Ovary (tissue), 9 donors: Measurements from ENCODE around the gene UBB. TPM values are rescaled to one million over a fixed set of nuclear protein-coding genes. Genes with fewer than 3 reads are reported as not detected.

Experiments
- DNase-seq, 5 donors: peaks; one replicate each; pipeline ENCODE4 v3.0.0-alpha.2; 2019 to 2020
- H3K27ac ChIP-seq, 2 donors: fragments of 200-600 bp; one replicate each; pipeline versions ENCODE4 v1.5.1 to v1.8.0; 2019 to 2022
- H3K27me3 ChIP-seq: fragments of 200-600 bp; one replicate; pipeline ENCODE4 v1.8.0; 2022
- H3K36me3 ChIP-seq: fragments of 200-600 bp; sonication (generic); one replicate; pipeline ENCODE4 v1.5.1; 2019
- H3K4me1 ChIP-seq: one replicate; pipeline ENCODE4 v1.8.1; 2013; ENCODE audit warnings: mild to moderate bottlenecking, moderate library complexity; ENCODE audit not compliant: insufficient read depth
- H3K4me3 ChIP-seq: fragments of 200-600 bp; sonication (generic); one replicate; pipeline ENCODE4 v1.5.1; 2017
- H3K9me3 ChIP-seq, 2 donors: fragments of 200-600 bp in 1 of 2; sonication (generic) in 1 of 2; one replicate each; pipeline versions ENCODE4 v1.5.1 to v1.8.1; 2013 to 2019; ENCODE audit warnings: mild to moderate bottlenecking in 1 of 2, moderate library complexity in 1 of 2
- EP300 ChIP-seq: sonication (generic); formaldehyde crosslinking; IDR thresholded peaks from one replicate; pipeline ENCODE4 v1.6.1; 2017; ENCODE audit warnings: antibody characterized with exemption
- POLR2A ChIP-seq: fragments of 450-650 bp; IDR thresholded peaks from one replicate; pipeline ENCODE4 v1.6.1; 2017; ENCODE audit warnings: antibody characterized with exemption, mild to moderate bottlenecking, moderate library complexity
- WGBS, 3 donors: extraction: QIAGEN DNeasy Blood & Tissue Kit in 1 of 3; methylation state at CpG; one replicate each; pipeline versions ENCODE4 v1.1.5 to v1.1.7; 2013 to 2017; 5-methylcytosine and 5-hydroxymethylcytosine counted together
- intact Hi-C, 4 donors: fragments of 100-400 bp; cut with DNase I; formaldehyde crosslinking; loops; one replicate each; pipeline versions ENCODE4 v1.11.0 to v1.15.1; 2022 to 2023
- polyA plus RNA-seq, 2 donors: library from polyadenylated mRNA; stranded (reverse); fragments of 200-250 nt in 1 of 2; fragments of 350-450 nt in 1 of 2; fragmentation: Illumina TruSeq in 1 of 2; extraction: RNeasy Lipid Tissue Mini Kit (QIAGEN cat#74804) in 1 of 2; gene quantifications; one replicate each; pipeline ENCODE4 v1.2.3, GENCODE V29; 2013 to 2014
- total RNA-seq, 7 donors: library from RNA; depleted of rRNA in 2 of 7; stranded (reverse); fragments of >200 nt in 2 of 7; fragmentation: NEBNext Ultra II Directional in 3 of 7; extraction: Animal tissue kit (Norgen Biotek cat#: 25700) in 3 of 7; gene quantifications; one replicate each; pipeline versions ENCODE4 v1.1.0 to v1.2.4, GENCODE V29; 2016 to 2023
- TF ChIP-seq, protein P1 (sequence below), 3 donors: fragments of 450-650 bp in 2 of 3; fragments of 200-600 bp in 1 of 3; IDR thresholded peaks; one replicate each; pipeline versions ENCODE4 v1.5.1 to v1.8.0; 2016 to 2022; ENCODE audit warnings: antibody characterized with exemption in 3 of 3, mild to moderate bottlenecking in 1 of 3
- donor health status: DM: no; HTN: no; CAD: no; lungs with moderate emphysema.
- donor health status: DM: no; HTN: no; CAD: no.
- donor health status: Bipolar disorder and iron deficiency.
- donor health status: DM: yes; HTN: yes; CAD: no.
- donor health status: DM: no; HTN: no; CAD: no.
- donor health status: DM: yes; HTN: yes; CAD: no.

Gene UBB
- total and polyA plus RNA-seq, 9 donors = 445 to 1,551 (median 806) TPM

DNA sequence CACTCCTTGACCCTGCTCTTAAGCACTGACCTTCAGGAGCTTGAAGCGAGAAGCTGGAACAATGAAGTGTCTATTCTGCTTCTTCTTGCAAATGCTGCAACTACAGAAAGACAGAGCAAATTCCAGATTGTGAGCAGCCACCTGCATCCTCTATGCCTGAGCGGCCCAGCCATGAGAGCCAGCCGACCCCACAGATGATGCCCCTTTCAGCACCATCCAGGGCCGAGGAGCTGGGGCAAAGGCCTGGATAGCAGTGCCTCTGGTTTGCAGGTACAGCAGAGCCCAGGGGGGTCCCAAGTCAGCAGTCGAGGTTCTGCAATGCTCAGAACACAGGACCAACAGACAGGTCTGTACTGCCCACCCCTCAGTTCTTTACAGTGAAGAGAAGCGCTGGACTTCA lies 32.3 kb upstream of the UBB start:
- intact Hi-C loops = no loop called here
- Histone ChIP-seq H3K4me1 (peaks cover 2% of the 10 kb centered on the region), H3K36me3 (no peaks in the 10 kb centered on the region), H3K27me3 (no peaks in the 10 kb centered on the region), H3K27ac (no peak overlapping the region), H3K4me3 (no peak overlapping the region), H3K9me3 (no peaks in the 10 kb centered on the region)
- no peak for DNase-seq
- TF ChIP-seq, protein P1, sequence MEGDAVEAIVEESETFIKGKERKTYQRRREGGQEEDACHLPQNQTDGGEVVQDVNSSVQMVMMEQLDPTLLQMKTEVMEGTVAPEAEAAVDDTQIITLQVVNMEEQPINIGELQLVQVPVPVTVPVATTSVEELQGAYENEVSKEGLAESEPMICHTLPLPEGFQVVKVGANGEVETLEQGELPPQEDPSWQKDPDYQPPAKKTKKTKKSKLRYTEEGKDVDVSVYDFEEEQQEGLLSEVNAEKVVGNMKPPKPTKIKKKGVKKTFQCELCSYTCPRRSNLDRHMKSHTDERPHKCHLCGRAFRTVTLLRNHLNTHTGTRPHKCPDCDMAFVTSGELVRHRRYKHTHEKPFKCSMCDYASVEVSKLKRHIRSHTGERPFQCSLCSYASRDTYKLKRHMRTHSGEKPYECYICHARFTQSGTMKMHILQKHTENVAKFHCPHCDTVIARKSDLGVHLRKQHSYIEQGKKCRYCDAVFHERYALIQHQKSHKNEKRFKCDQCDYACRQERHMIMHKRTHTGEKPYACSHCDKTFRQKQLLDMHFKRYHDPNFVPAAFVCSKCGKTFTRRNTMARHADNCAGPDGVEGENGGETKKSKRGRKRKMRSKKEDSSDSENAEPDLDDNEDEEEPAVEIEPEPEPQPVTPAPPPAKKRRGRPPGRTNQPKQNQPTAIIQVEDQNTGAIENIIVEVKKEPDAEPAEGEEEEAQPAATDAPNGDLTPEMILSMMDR (IDR thresholded peaks at IDR 0.05) = no peak
- TF ChIP-seq POLR2A = no peak
- WGBS, 3 donors = 92 to 96% (median 92%) methylated on average over 6 of the region's 6 CpGs

DNA sequence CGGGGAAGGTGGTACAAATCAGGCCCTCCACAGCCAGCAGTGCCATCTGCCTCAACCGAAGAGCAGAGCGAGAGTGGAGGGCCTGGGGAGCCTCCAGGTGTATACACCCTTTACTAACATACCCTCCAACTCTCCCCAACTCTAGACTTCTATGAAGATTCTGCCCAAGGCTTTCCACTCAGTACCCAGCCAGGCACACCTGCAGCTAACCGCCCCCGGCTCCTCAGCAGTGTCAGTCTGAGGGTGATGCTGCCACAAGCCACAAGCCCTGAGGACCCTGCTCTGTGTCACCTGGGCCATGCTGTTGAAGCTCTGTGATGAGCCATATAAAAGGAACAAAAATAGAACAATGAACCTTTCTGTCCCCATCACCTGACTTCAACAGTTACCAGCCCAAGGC lies 31.5 kb upstream of the UBB start:
- Histone ChIP-seq H3K27ac (no peak overlapping the region), H3K27me3 (no peaks in the 10 kb centered on the region), H3K36me3 (no peaks in the 10 kb centered on the region), H3K4me1 (peaks cover 2% of the 10 kb centered on the region), H3K4me3 (no peak overlapping the region), H3K9me3 (no peaks in the 10 kb centered on the region)
- DNase-seq = no peak
- intact Hi-C loops = no loop called here
- 93 to 97% (median 96%) methylated on average over 5 of the region's 5 CpGs for WGBS, 3 donors
- no peak for TF ChIP-seq EP300
- TF ChIP-seq POLR2A = no peak
- TF ChIP-seq, protein P1 (IDR thresholded peaks at IDR 0.05) = no peak

DNA sequence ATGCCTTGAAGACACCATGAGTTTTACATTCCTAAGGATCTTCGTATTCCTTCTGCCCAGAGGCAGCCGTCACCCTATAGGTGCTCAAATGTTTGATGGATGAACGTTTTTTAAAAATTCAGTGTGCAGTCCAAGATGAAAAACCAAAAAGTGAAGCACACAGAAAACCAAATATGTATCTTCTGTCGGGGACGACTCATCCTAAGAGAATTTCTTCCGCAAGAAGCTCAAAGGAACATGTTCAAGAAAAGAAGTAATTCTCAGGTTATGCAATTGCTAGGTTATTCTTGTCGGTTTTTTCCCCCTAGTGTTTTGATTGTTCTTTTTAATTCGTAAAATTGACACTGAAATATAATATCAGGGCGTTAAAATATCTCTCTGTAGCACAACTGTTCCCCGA lies 29.1 kb upstream of the UBB start:
- Histone ChIP-seq H3K9me3 (no peaks in the 10 kb centered on the region), H3K27me3 (no peaks in the 10 kb centered on the region), H3K4me3 (peak overlapping the region; percentile 84), H3K4me1 (peaks cover 2% of the 10 kb centered on the region), H3K27ac (no peak overlapping the region), H3K36me3 (no peaks in the 10 kb centered on the region)
- intact Hi-C loops = loop anchor here in 1 of 4 donors (10.0 kb wide), 1 partner anchor 67 kb away; no protein-coding TSS in a partner anchor
- 26 to 30% (median 30%) methylated on average over 10 of the region's 10 CpGs for WGBS, 3 donors
- TF ChIP-seq, protein P1 (IDR thresholded peaks at IDR 0.05) = no peak
- TF ChIP-seq EP300 = no peak
- no peak for TF ChIP-seq POLR2A
- DNase-seq = no peak

DNA sequence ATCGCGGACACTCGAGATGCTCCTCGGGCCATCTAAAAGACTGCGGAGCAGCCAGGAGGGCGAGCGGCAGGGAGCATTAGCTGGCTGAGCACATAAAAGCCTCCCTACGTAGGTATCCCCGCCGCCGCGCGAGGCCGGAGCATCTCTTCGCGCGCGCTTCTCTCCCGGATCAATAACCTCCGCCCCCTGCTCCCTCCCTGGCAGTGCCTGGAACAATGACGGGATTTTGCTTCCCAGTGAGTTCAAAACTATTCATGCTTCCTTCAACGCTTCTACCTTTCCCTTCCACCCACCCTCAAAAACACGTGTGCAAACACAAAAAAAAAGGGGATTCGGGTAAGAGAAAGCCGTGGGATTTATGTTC lies 28.6 kb upstream of the UBB start:
- Histone ChIP-seq H3K27me3 (no peaks in the 10 kb centered on the region), H3K9me3 (no peaks in the 10 kb centered on the region), H3K27ac (no peak overlapping the region), H3K4me3 (peak overlapping the region; percentile 84), H3K36me3 (no peaks in the 10 kb centered on the region), H3K4me1 (peaks cover 2% of the 10 kb centered on the region)
- TF ChIP-seq POLR2A (no peak), EP300 (no peak)
- TF ChIP-seq, protein P1 (IDR thresholded peaks at IDR 0.05) = no peak
- DNase-seq = peak; percentile 12 to 53 (median 32)
- intact Hi-C loops = loop anchor here in 1 of 4 donors (10.0 kb wide), 1 partner anchor 67 kb away; no protein-coding TSS in a partner anchor
- 0 to 1% (median 1%) methylated on average over 25 of the region's 25 CpGs for WGBS, 3 donors
